HG03469 (cell line): ENCODE results near the gene ITGAV.

Experiments used
- ATAC-seq: cut with Tn5 transposase; IDR thresholded peaks from one replicate; pipeline ENCODE4 v1.9.1; 2021; ENCODE audit warnings: mild to moderate bottlenecking, moderate library complexity, moderate number of reproducible peaks; ENCODE audit not compliant: unreplicated experiment

ITGAV gene

DNA sequence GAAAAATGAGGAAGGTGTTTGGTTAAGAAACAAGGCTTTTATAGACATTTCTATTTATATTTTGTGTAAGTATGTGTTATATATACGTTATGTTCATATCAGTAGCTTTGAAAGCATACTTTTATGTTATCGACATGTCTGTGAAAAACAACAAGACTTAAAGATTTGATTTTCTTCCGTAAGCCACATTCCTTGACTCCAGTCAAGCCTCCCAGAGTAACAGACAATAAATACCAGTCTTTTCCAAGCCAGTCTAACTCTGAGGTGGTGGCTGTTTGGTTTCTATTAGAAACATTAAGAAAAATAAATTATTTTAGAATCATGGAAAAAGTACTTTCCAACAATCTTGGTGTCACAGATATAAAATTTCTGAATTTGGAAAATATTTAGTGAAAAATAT, 16.3 kb upstream of the ITGAV start:
- ATAC-seq, result no peak

DNA sequence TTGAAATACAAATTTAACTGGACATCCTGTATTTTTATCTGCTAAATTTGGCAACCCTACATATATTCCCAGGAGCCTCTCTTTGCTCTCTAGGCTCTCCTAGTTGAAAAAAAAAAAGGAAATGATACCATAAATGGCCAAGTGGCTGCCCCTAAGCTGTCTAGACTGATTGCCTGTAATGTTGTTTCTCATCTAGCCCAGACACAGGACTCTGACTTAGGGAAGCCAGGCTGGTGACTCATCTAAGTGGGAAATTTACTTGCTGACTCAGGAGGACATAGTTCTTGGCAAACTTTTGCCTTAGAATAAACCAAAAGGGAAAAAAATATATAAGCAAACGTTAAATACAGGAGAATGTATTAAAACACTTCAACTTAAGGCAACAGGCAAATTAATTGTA, 14.6 kb upstream of the ITGAV start:
- ATAC-seq, result peak; percentile 56

DNA sequence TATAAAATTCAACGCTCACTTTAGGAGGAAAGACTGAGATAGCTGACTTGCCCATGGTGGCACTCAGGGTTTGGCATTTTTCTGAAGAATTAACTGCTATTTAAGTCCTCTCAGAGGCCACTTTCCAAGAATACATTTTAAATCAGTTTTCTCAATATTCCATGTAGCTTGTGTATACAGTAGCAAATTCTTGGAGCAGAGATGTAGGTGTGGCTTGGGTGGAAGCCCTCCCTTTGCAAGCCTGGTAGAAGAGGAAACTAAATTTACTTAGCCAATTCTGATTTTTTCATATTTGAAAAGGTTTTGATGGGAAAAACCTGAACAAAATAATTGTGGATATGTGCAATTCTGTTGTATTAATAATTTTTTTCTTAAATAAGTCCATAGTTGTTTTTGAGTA, 14.0 kb upstream of the ITGAV start:
- ATAC-seq, result no peak

DNA sequence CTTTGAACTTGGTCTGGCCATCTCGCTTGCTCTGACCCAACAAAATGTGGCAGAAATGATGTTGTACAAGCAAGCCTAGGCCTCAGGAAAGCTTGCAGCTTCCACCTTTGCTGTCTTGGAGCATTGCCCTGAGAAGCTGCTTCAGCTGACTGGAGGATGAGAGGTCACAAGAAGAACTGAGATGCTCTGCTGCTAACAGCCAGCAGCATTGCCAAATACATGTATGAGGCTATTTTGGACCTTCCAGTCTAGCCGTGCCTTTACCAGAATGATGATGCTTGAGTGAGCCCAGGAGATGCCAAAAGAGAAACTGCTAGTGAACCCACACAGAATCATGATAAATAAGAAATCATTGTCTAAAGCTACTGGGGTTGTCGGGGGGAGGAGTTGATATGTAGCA, 13.2 kb upstream of the ITGAV start:
- ATAC-seq, result no peak

DNA sequence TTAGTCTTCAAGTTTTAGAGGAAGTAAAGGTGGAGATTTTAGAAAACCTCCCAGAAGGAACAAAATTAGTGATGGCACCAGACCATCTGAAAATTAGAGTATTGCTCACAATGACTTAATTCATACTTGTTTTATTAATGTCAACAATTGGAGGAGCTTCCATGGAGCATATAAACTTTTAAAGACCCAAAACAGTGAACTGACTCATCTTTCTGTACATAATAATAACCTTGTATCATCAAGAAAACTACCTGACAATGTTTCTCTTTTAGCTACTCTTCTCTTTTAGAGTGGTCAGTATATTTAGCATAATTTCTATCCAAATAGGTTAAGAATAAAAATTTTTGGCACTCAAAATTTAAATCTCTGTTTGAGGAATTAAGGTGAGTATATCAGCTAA, 7.2 kb upstream of the ITGAV start:
- ATAC-seq, result no peak

DNA sequence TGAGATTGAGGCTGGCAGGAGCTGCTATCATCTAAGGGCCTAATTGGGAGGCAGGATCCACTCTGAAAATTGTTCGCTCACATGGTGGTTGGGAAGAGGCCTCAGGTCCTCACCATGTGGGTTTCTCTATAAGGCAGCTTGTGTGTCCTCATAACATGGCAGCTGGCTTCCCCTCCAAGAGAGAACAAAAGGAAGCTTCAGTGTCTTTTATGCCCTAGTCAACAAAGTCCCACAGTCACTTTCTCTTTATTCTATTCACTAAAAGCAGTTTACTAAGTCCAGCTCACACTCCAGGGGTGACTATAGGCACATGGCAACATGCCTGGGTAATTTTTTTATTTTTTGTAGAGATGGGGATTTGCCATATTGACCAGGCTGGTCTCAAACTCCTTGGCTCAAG, 5.8 kb upstream of the ITGAV start:
- no peak for ATAC-seq

DNA sequence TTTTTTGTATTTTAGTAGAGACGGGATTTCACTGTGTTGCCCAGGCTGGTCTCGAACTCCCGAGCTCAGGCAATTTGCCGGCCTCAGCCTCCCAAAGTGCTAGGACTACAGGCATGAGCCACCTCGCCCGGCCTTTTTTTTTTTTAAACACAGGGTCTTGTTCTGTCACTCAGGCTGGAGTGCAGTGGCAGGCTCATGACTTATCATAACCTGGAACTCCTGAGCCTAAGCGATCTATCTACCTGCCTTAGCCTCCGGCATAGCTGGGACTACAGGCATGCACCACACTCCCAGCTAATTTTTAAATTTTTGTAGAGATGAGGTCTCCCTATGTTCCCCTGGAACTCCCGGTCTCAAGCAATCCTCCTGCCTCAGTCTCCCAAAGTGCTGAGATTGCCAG, 1.4 kb upstream of the ITGAV start:
- ATAC-seq, result no peak

DNA sequence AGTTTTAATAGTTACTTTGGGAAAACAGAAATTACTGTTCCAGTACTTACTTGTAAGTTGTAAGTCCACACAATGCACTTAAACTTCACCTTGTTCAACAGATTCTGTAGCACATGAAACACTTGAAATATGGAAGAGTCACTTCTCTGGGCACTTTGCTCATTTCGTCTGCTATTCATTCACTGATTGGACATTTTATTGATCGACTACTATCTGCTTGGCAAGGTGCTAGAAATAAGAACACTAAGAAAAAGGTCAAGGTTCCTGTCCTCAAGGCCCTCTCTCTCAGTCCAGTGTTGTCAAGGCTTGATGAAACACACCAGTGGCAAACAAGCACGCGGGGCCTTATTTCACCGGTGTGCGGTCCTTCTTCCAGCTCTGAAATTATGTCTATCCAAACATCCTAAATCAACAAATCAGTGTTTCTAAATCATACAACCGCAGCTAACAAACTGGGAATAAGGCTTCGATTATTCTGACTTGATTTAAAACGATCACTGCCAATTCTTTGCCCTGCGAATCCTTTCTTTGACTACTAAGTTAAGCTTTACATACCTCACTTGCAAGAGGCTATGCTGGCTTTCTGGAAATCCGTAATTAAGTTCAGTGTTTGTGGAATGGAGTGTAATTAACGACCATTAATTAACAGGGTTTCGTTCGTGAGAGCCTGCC, 780 bp upstream of the ITGAV start:
- no peak for ATAC-seq

DNA sequence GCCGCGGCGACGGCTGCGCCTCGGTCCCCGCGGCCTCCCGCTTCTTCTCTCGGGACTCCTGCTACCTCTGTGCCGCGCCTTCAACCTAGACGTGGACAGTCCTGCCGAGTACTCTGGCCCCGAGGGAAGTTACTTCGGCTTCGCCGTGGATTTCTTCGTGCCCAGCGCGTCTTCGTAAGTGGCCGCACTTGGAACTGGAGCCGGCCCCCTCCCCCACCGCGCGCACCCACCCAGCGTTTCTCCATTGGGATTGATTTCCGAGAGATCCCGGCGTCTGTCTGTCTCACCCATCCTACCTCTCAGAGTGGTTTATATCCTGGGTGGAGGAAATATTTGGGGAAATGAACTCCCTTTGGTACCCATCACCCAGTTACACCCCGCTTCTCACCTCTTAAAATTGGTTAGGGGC, 498 bp downstream of the ITGAV start:
- no peak for ATAC-seq

DNA sequence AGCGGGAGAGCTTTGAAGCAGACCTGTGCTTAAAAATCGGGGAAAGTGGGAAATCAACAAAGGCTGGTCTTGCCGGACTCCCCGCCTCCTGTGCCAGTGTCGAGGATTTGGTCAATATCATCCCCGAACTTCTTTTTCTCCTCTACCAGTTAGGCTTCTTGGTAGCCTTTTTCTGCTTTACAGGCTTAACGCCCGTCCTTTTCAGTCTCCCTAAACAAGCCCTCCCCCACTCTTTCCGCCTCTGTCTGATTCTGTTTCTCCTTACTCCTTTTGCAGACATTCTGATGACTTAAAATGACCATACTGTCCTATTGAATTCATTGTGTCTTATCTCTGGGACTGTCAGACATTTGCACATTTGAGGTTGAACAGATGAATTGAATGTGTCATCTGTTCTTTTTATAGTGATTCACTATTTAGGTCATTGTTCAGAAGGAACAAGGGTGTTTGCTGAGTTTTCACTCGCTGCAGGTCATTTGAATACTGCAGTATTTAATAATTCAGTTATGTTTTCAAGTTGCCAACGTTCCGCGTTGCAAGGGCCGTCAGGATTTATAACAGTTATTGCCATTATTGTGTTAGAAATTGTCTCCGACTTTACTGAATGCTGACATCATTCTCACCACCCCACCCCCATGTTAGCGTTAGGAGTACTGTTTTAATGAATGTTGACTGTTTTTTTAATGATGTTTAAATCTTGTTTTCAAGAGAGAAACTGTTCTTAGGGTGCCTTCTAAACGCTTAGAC, 1.1 kb downstream of the ITGAV start:
- peak; percentile 19 for ATAC-seq

DNA sequence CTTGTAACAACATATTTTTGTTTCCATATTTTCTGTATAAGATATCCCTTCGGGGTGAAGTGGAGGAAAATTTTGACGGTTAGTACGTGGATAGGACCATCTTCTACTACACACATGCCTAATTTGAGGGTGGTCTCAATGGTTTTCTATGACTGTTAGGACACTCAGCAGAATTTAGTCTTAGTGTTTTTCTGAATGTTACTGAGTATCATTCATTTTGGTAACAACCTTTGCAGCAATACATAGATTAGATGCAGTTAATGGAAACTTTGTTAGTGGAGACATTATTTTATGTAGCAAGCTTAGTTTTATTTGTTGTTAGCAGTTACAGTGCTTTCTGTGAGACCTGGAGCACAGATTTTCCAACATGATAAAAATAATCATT, 1.6 kb downstream of the ITGAV start:
- ATAC-seq, result no peak

DNA sequence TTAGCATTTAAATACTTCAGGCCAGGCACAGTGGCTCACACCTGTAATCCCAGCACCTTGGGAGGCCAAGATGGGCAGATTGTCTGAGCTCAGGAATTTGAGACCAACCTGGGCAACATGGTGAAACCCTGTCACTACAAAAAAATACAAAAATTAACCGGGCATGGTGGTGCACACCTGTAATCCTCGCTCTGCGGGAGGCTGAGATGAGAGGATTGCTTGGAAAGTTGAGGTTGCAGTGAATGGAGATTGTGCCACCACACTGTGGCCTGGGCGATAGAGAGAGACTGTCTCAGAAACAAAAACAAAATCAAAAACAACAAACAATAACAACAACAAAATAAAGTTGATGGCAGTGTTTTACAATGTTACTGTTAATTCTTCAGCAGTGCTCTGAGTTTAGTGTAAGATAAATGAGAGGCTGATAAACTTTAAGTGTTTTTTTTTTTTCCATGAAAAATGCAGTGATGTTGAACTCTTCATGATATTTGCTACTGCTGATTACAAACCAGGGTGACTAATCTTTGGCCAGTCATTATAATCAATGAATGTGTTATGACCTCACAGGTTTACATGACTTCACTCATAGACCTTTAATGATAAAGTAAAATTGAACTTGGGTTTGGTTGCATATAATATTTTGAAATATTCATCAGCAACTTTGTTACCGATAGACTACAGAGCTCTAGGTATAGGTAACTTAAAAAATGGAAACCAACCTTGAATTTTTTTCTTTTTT, 2.5 kb downstream of the ITGAV start:
- ATAC-seq, result no peak

DNA sequence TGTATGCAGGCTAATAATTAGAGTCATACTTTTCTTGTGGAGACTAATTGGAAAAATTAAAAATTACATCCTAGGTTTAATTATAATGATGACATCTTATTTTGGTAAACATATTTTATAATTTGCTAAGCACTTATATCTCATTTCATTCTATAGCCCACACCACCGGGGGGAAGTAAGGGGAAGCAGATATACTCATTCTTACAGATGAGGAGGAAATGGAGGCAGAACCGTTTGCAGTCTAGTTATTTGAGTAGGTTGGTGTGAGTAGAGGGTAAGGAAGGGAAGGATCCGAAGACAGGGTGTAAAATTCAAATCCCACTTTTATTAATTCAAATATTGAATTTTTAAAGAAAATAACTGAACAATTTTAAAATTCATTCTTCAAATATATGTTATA, 3.7 kb downstream of the ITGAV start:
- no peak for ATAC-seq

DNA sequence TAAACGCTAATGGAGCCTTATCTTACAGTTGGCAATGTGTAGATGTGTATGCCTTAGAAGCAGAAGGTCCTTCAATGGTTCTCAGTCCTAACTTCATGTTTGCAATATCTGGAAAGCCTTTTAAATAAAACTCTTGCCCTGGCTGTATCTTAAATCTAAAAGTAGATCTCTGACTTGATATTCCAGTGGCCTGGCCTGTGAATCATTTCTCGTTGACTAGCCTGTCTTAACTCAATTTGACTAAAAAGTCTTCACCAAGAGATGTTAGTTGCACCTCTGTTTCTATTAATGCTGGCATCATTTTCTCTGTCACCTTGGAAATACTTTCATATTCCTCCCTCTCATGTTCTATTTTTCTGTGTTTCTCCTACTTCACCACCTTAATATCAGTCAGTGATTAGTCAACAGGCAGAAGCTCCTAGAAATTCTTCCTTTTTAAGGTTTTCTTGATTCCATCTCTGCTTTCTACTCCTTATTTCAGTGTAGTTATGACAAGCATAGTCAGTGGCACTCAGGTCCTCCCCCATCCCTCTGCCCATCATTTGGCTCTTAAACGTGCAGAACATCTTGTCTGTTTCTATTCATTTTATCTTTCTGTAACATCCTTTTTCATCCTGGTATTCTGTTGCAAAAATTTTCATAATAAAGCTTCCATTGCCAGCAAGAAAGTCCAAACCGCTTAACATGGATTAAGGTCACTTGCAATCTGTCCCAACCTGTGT, 4.3 kb downstream of the ITGAV start:
- ATAC-seq, result no peak

DNA sequence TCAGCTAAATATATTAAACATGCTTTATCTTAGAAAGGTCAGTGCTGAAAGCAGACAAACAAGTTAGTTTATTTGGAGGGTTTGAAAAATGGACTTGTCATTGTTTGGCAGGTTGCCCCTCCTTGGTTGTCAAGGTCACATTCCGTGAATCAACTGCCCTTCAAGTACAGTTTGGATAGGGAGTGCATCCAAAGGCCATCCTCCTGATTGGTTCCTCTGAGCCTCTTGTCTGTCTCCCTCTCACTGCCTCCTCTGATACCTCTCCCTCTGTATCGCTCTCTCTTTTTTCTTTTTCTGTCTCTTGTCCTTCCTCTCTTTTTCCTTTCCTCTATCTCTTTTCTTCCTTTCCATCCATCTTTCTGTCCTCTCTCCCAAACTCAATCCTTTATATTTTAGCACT, 5.4 kb downstream of the ITGAV start:
- no peak for ATAC-seq

DNA sequence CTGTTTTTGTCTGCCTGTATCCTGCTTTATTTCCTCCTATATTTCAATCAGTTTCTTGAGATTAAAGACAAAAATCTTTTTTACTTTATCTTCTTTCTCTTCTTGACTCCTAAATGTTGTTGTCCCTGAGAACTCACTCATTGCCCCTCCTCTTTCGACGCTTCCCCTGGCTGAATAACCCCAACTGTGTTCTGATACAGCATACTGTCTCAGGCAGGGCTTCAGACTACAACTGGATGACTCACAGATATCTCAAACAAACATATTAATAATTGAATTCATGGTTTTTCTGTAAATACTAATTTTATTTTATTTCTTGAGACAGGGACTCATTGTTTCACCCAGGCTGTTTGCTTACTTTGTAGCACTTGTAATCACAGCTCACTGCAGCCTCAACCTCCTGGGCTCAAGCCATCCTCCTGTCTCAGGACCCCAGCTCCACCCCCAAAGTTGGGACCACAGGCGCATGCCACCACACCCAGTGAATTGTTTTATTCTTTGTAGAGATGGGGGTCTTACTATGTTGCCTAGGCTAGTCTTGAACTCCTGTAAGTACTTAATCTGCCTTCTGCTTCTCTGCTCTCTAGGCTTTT, 9.4 kb downstream of the ITGAV start:
- ATAC-seq, result no peak

DNA sequence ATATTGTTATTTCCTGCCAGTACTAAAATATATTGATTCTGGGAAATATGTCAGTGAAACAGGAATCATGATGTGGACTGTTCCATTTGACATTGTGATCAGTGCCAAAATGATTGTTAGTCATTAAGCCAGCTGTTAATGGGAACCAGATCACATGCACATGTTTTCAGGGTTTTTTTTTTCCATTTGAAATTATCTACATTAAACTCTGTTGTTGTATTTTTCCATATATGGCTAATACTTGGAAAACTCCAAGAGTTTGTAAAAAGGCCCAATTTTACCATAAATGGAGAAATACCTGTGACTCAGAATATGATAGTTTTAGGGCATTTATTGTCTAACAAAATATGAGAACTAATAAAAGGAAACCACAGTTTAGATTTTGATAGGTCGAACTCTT, 13.4 kb downstream of the ITGAV start:
- no peak for ATAC-seq

DNA sequence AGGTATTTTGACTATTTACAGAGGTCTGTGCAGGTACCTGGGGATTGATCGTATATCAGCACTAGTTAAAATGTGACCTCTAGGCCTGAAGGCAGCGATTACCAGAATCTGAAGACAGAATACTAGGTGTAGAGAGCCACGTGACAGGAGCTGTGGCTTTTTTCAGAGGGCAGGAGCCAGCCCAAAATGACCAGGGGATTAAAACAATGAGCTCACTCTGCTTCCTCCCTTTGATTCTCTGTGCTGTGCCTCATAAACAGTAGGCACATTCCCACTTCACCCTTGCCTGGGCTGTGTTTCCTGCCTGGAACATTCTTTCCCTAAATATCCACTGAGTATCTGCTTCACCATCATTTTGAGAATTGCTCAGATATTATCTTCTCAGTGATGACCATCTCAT, 15.2 kb downstream of the ITGAV start:
- no peak for ATAC-seq

DNA sequence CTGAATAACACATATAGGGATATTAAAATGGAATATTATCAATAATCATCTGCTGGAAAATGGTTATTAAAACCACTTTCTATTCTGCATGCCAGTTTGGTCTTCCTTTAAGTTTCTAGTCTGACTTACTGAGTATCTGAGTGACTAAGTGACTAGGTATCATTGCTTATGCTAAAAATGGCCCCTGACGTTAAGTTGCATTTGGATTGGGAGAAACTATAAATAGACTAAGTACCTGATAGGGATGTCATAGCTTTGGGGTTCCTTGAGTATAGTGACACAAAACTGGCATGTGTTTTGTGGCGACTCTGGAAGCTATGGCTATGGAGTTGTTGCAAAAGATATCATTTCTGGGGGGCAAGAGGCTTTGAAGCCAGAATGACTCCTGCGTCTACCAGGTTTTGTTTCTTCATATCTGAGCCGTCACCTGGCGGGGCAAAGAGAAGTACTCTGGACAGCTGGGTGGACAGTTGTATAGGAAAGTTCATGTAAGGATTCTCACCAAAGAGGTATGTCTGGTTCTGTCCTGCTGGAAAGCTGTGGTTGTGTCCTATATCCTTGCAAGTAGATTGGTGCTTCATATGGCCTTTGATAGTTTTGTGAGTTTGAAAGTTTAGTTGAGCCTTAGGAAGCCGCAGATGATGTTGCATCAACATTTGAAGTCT, 17.9 kb downstream of the ITGAV start:
- ATAC-seq, result no peak

DNA sequence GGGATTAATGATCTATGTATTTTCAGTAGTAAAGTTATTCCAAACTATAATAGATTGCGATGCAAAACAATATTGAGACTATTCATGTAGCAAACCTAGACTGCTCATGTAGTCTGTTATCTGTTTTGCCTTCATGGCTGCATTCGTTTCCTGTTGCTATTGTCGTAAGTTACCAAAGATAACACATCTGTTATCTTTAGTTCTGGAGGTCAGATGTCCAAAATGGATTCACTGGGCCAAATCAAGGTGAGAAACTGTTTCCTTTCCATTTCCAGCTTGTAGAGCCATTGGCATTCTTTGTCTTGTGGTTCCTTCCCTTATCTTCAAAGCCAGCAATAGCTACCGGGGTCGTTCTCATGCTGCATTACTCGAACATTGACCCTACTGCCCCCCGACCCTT, 20.9 kb downstream of the ITGAV start:
- no peak for ATAC-seq

DNA sequence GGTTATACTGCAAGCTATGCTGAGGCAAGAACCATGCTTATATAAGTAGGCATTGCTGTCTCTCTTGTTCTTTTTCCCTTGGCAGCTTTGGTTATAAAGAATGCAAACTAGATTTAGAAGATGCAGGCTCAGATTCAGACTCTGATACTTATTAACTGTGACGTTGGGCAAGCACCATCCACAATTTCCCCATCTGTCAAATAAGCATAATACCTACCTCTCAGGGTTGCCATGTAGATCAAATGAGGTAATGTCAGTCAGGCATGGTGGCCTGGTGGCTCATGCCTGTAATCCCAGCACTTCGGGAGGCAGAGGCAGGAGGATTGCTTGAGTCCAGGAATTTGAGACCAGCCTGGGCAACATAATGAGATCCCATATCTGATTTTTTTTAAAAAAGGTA, 21.7 kb downstream of the ITGAV start:
- ATAC-seq, result no peak
